Fibroblast of lung (primary cell): ENCODE measurements around the gene MRPL38. TPM values are rescaled to one million over a fixed set of nuclear protein-coding genes. Genes with fewer than 3 reads are reported as not detected.

Experiments
- DNase-seq, 2 donors: peaks; one replicate each; pipeline versions ENCODE4 v3.0.0 to v3.0.0-alpha.2; 2010; ENCODE audit warnings: low read depth in 2 of 2
- H2AFZ ChIP-seq: 2 replicates; pipeline ENCODE4 v1.5.1; 2012; ENCODE audit warnings: low read length, control low read depth, inconsistent platforms
- H3K27ac ChIP-seq: 2 replicates; pipeline ENCODE4 v1.5.1; 2011; ENCODE audit warnings: low read length, control low read depth; ENCODE audit not compliant: insufficient read depth
- H3K27me3 ChIP-seq: 2 replicates; pipeline ENCODE4 v1.5.1; 2011; ENCODE audit warnings: mild to moderate bottlenecking, low read length; ENCODE audit not compliant: control insufficient read depth, insufficient read depth
- H3K36me3 ChIP-seq: 2 replicates; pipeline ENCODE4 v1.5.1; 2011; ENCODE audit warnings: low read length; ENCODE audit not compliant: control insufficient read depth, insufficient read depth
- H3K4me1 ChIP-seq: 2 replicates; pipeline ENCODE4 v1.5.1; 2011; ENCODE audit warnings: low read length; ENCODE audit not compliant: control insufficient read depth, insufficient read depth; ENCODE audit errors: extremely low read depth
- H3K4me2 ChIP-seq: 2 replicates; pipeline ENCODE4 v1.5.1; 2011; ENCODE audit warnings: low read length, control low read depth; ENCODE audit not compliant: insufficient read depth; ENCODE audit errors: extremely low read depth
- H3K4me3 ChIP-seq, 4 experiments: fragments of 200-600 bp in 1 of 4; sonication (generic) in 1 of 4; replicated peaks in 1 of 4; 2 replicates each; pipeline ENCODE4 v1.5.1; 2011 to 2016; ENCODE audit warnings: low read length in 4 of 4, low read depth in 3 of 4, mild to moderate bottlenecking in 3 of 4, control low read depth in 2 of 4, inconsistent platforms in 1 of 4, mixed read lengths in 1 of 4; ENCODE audit not compliant: insufficient read depth in 1 of 4; ENCODE audit errors: control extremely low read depth in 1 of 4
- H3K79me2 ChIP-seq: 2 replicates; pipeline ENCODE4 v1.5.1; 2012; ENCODE audit warnings: mild to moderate bottlenecking, low read length, inconsistent platforms; ENCODE audit not compliant: control insufficient read depth, insufficient read depth
- H3K9ac ChIP-seq: 2 replicates; pipeline ENCODE4 v1.5.1; 2011; ENCODE audit warnings: mild to moderate bottlenecking, low read length, control low read depth; ENCODE audit not compliant: insufficient read depth
- H3K9me3 ChIP-seq: 2 replicates; pipeline ENCODE4 v1.5.1; 2012; ENCODE audit warnings: low read depth, low read length; ENCODE audit not compliant: control insufficient read depth, insufficient read depth
- H4K20me1 ChIP-seq: 2 replicates; pipeline ENCODE4 v1.5.1; 2011; ENCODE audit warnings: low read length; ENCODE audit not compliant: control insufficient read depth, insufficient read depth; ENCODE audit errors: extremely low read depth
- EZH2 ChIP-seq: IDR thresholded peaks from 2 replicates; pipeline ENCODE4 v1.5.1; 2012; ENCODE audit warnings: low read length, control low read depth, mild to moderate bottlenecking; ENCODE audit errors: missing control alignments
- polyA plus RNA-seq, 2 donors: library from polyadenylated mRNA; depleted of rRNA in 1 of 2; stranded (reverse) in 1 of 2; unstranded in 1 of 2; fragments of >200 nt; gene quantifications; 2 replicates each; pipeline ENCODE4 v1.2.1, GENCODE V29; 2011 to 2012; ENCODE audit warnings: missing spikeins in 1 of 2
- total RNA-seq: library from RNA; depleted of rRNA; stranded (reverse); fragments of >200 nt; gene quantifications from 2 replicates; pipeline ENCODE4 v1.2.1, GENCODE V29; 2014
- TF ChIP-seq, protein P1 (sequence below), 2 donors: IDR thresholded peaks in 1 of 2; conservative IDR thresholded peaks in 1 of 2; 1 replicate in 1 of 2; 2 replicates in 1 of 2; pipeline ENCODE4 v1.5.1; 2011 to 2012; ENCODE audit warnings: low read length in 2 of 2, control low read depth in 1 of 2, inconsistent platforms in 1 of 2, low read depth in 1 of 2, mild to moderate bottlenecking in 1 of 2

MRPL38 gene
- total and polyA plus RNA-seq, 2 donors (not counting 1 experiment from before 2014, with no cell fraction given), result 19.3 to 36.0 TPM

DNA sequence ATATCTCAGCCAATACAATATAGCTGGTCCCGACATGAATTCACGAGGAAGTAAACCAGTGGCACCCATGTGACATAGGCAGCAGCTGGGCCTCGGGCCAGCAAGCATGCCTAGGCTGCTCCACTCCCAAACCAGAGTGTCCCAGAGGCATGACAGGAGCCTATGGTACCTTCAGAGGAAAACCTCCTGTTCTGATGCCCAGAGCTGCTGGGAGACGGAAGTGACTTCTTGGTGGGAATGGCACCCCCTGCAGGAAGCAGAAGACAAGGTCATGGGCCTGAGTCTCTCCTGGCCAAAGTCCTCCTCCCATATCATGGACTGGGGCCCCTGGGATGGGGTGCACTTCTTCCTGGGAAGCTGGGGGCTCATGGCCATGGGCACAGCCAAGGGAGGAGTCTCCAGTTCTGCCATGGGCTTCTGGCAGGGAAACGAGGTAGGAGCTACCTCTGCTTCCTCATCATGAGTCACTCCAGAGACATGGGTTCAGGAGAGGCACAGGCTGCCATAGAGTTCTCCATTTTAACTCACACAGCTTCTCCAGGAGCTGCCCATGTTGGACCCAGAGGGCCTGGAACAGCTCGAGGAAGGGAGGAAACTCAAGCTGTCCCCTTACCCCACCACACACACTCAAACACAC is 22.7 kb upstream of the MRPL38 start:
- H3K9ac ChIP-seq, result no peak overlapping the region
- TF ChIP-seq EZH2, result no peak
- TF ChIP-seq, protein P1, sequence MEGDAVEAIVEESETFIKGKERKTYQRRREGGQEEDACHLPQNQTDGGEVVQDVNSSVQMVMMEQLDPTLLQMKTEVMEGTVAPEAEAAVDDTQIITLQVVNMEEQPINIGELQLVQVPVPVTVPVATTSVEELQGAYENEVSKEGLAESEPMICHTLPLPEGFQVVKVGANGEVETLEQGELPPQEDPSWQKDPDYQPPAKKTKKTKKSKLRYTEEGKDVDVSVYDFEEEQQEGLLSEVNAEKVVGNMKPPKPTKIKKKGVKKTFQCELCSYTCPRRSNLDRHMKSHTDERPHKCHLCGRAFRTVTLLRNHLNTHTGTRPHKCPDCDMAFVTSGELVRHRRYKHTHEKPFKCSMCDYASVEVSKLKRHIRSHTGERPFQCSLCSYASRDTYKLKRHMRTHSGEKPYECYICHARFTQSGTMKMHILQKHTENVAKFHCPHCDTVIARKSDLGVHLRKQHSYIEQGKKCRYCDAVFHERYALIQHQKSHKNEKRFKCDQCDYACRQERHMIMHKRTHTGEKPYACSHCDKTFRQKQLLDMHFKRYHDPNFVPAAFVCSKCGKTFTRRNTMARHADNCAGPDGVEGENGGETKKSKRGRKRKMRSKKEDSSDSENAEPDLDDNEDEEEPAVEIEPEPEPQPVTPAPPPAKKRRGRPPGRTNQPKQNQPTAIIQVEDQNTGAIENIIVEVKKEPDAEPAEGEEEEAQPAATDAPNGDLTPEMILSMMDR (conservative IDR thresholded peaks at IDR 0.05 in 1 of 2, IDR thresholded peaks at IDR 0.05 in 1 of 2; ENCODE audit: low read depth in 1 of 2, low read length in 2 of 2), result peak in 1 of 2 donors; percentile 33
- no peak overlapping the region for H3K4me2 ChIP-seq
- H3K27me3 ChIP-seq, result no peaks in the 10 kb centered on the region
- no peak overlapping the region for H3K27ac ChIP-seq
- no peaks in the 10 kb centered on the region for H3K9me3 ChIP-seq
- no peaks in the 10 kb centered on the region for H3K79me2 ChIP-seq
- no peaks in the 10 kb centered on the region for H3K4me1 ChIP-seq
- no peak overlapping the region for H2AFZ ChIP-seq
- peak in 1 of 2 donors; percentile 15 for DNase-seq
- peaks cover 3% of the 10 kb centered on the region for H3K36me3 ChIP-seq
- no peaks in the 10 kb centered on the region for H4K20me1 ChIP-seq
- no peak overlapping the region for H3K4me3 ChIP-seq

DNA sequence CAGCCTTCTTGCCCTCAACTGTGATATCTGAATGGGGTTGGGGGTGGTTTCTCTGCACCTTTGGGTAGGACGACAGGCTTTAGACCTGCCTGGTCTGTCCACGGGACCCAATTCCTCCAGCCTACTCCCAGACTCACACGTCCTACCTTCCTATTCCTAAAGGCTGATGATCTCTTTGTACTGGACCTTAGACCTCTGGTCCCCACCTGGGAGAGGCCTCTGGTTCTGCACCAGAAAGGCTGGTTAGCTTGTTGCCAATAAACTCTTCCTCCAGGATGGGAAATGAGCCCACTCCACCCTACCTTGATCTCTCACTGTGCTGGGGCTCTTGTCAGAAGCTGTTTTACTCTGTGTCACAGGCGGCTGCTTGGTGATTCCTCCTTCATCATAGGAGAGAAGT is 21.8 kb upstream of the MRPL38 start:
- Histone ChIP-seq H3K4me3 (no peak overlapping the region), H3K36me3 (peaks cover 3% of the 10 kb centered on the region), H3K27me3 (no peaks in the 10 kb centered on the region), H3K4me1 (no peaks in the 10 kb centered on the region), H3K79me2 (no peaks in the 10 kb centered on the region), H3K4me2 (no peak overlapping the region), H3K9me3 (no peaks in the 10 kb centered on the region), H4K20me1 (no peaks in the 10 kb centered on the region), H2AFZ (no peak overlapping the region), H3K27ac (no peak overlapping the region), H3K9ac (no peak overlapping the region)
- DNase-seq, result no peak
- no peak for TF ChIP-seq EZH2

DNA sequence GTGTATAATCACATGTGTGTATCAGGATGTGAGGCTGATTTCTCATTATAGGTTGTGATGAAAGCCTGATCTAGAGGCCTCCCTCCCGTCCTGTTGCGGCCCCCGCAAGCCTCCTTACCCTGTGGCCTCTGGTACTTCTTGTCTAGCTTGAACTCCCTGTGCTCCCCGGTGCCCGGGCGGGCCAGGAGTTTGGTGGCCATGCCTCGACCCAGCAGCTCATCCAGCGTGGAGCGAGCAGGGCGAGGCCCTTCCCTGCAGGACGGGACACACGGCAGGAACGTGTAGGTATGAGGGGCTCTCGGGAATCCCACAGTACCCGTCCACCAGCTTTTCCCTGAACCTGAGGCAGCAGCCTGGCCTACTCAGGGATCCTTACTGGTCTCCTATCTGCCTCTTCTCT is 21.2 kb upstream of the MRPL38 start:
- H3K4me3 ChIP-seq, result no peak overlapping the region
- H2AFZ ChIP-seq, result no peak overlapping the region
- no peak overlapping the region for H3K27ac ChIP-seq
- no peaks in the 10 kb centered on the region for H3K27me3 ChIP-seq
- H3K4me1 ChIP-seq, result no peaks in the 10 kb centered on the region
- H3K9me3 ChIP-seq, result no peaks in the 10 kb centered on the region
- TF ChIP-seq EZH2, result no peak
- TF ChIP-seq, protein P1 (conservative IDR thresholded peaks at IDR 0.05 in 1 of 2, IDR thresholded peaks at IDR 0.05 in 1 of 2; ENCODE audit: low read depth in 1 of 2, low read length in 2 of 2), result no peak
- H3K79me2 ChIP-seq, result no peaks in the 10 kb centered on the region
- peaks cover 3% of the 10 kb centered on the region for H3K36me3 ChIP-seq
- H4K20me1 ChIP-seq, result no peaks in the 10 kb centered on the region
- H3K9ac ChIP-seq, result no peak overlapping the region
- no peak overlapping the region for H3K4me2 ChIP-seq
- no peak for DNase-seq
